CD4-positive, CD25-positive, alpha-beta regulatory T cell (primary cell): Measurements from ENCODE around the gene ZSCAN25. TPM values are rescaled to one million over a fixed set of nuclear protein-coding genes. Genes with fewer than 3 reads are reported as not detected.

ENCODE experiments used
- ATAC-seq, 2 donors: fragments of 150-1000 bp; cut with Tn5 transposase; one replicate each; pipeline ENCODE4 v1.10.0; 2021; ENCODE audit warnings: low read depth in 2 of 2, moderate number of reproducible peaks in 2 of 2, moderate library complexity in 1 of 2
- DNase-seq, 3 donors: peaks; one replicate each; pipeline versions ENCODE4 v3.0.0 to v3.0.0-alpha.2; 2012 to 2022; ENCODE audit warnings: mixed read lengths in 1 of 3
- H3K27ac ChIP-seq: one replicate; pipeline ENCODE4 v1.7.0; 2013; ENCODE audit warnings: mild to moderate bottlenecking, low read length; ENCODE audit not compliant: insufficient read depth, poor library complexity, severe bottlenecking
- H3K27me3 ChIP-seq: one replicate; pipeline ENCODE4 v1.7.0; 2013; ENCODE audit warnings: low read length; ENCODE audit not compliant: control insufficient read depth, insufficient read depth
- H3K36me3 ChIP-seq: one replicate; pipeline ENCODE4 v1.7.0; 2013; ENCODE audit warnings: mild to moderate bottlenecking, low read length, moderate library complexity; ENCODE audit not compliant: control insufficient read depth, insufficient read depth
- H3K4me1 ChIP-seq: 2 replicates; pipeline ENCODE4 v1.7.0; 2013; ENCODE audit warnings: mild to moderate bottlenecking, low read length; ENCODE audit not compliant: insufficient read depth, control insufficient read depth, poor library complexity, severe bottlenecking
- H3K4me3 ChIP-seq: one replicate; pipeline ENCODE4 v1.7.0; 2013; ENCODE audit warnings: low read depth, mild to moderate bottlenecking, low read length, moderate library complexity
- H3K9me3 ChIP-seq, 2 experiments: 1 replicate in 1 of 2; 2 replicates in 1 of 2; pipeline ENCODE4 v1.7.0; 2013; ENCODE audit warnings: low read length in 2 of 2, mild to moderate bottlenecking in 1 of 2, moderate library complexity in 1 of 2; ENCODE audit not compliant: control insufficient read depth in 2 of 2
- H3K27ac Mint-ChIP-seq, 3 donors: one replicate each; pipeline ENCODE4 v1.8.0; 2020 to 2022; ENCODE audit warnings: mild to moderate bottlenecking in 3 of 3, mixed read lengths in 3 of 3, moderate library complexity in 2 of 3
- H3K27me3 Mint-ChIP-seq: one replicate; pipeline ENCODE4 v1.8.0; 2022; ENCODE audit warnings: mild to moderate bottlenecking, mixed read lengths
- H3K36me3 Mint-ChIP-seq: one replicate; pipeline ENCODE4 v1.8.0; 2020; ENCODE audit warnings: mixed read lengths
- H3K4me1 Mint-ChIP-seq, 4 donors: one replicate each; pipeline ENCODE4 v1.8.0; 2020 to 2022; ENCODE audit warnings: mixed read lengths in 4 of 4, mild to moderate bottlenecking in 1 of 4
- H3K4me3 Mint-ChIP-seq, 4 donors: one replicate each; pipeline ENCODE4 v1.8.0; 2020 to 2022; ENCODE audit warnings: mild to moderate bottlenecking in 4 of 4, mixed read lengths in 4 of 4, moderate library complexity in 3 of 4
- H3K9me3 Mint-ChIP-seq, 7 donors: one replicate each; pipeline ENCODE4 v1.8.0; 2020 to 2022; ENCODE audit warnings: mixed read lengths in 7 of 7, mild to moderate bottlenecking in 3 of 7, moderate library complexity in 2 of 7
- polyA plus RNA-seq, 4 donors: library from polyadenylated mRNA; unstranded; fragments of 300-500 nt; fragmentation: Illumina TruSeq; gene quantifications; one replicate each; pipeline ENCODE4 v1.2.3, GENCODE V29; 2021
- total RNA-seq: library from RNA; stranded (reverse); gene quantifications from one replicate; pipeline ENCODE4 v1.2.3, GENCODE V29; 2022

ZSCAN25 gene
- total and polyA plus RNA-seq, 5 donors from 2014 or later: 9.9 to 47.3 (median 14.6) TPM

DNA sequence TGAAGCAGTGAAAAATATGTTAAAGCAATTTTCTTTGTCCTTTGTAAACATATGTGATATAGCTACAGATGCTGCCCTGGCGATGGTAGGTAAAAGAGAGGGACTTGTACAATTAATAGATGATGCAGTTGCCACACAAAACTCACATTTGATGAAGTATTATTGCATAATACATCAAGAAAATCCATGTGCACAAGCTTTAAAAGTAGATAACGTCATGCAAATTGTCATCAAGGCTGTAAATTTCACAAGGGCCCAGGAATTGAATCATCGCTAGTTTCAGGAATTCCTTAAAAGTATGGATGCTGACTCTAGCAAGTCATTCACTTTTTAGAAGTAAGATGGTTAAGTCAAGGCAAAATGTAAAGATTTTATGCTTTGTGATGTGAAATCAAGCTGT, 53.0 kb downstream of the ZSCAN25 start:
- H3K9me3 ChIP-seq: no peaks in the 10 kb centered on the region
- Mint-ChIP-seq H3K27ac (no peak overlapping the region), H3K36me3 (peaks cover 8% of the 10 kb centered on the region), H3K4me1 (peaks cover 3 to 12% (median 8%) of the 10 kb centered on the region in 4 donors), H3K27me3 (no peaks in the 10 kb centered on the region), H3K9me3 (no peaks in the 10 kb centered on the region), H3K4me3 (no peak overlapping the region)
- peaks cover 3% of the 10 kb centered on the region for H3K36me3 ChIP-seq
- H3K27ac ChIP-seq: no peak overlapping the region
- H3K4me3 ChIP-seq: no peak overlapping the region
- no peaks in the 10 kb centered on the region for H3K27me3 ChIP-seq
- ATAC-seq: no peak
- no peak for DNase-seq
- H3K4me1 ChIP-seq: peaks cover 3% of the 10 kb centered on the region

DNA sequence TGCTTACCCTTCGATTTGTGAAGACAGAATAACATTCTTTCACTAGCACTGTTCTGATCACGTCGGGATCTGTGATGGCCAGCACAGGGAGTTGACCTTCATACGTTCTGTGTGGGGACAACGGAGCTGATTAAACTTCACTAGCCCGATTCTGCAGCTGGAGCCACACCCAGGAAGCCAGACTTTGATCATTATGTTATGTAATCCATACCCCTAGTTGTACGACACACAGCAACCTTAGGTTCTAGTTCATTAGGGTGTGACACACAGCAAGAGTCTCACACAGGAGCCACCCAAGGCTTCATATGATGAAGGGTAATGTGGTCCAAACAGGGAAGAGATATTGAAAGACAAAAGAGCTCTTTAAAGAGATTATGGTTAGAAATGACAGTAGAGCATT, 55.8 kb downstream of the ZSCAN25 start:
- no peak overlapping the region for H3K27ac ChIP-seq
- peaks cover 3% of the 10 kb centered on the region for H3K36me3 ChIP-seq
- no peak for DNase-seq
- no peak for ATAC-seq
- Mint-ChIP-seq H3K4me3 (no peak overlapping the region), H3K27me3 (no peaks in the 10 kb centered on the region), H3K4me1 (peaks cover 7 to 30% (median 13%) of the 10 kb centered on the region in 4 donors), H3K36me3 (peaks cover 5% of the 10 kb centered on the region), H3K9me3 (no peaks in the 10 kb centered on the region), H3K27ac (peak overlapping the region in 1 of 3 donors; percentile 39)
- no peaks in the 10 kb centered on the region for H3K9me3 ChIP-seq
- no peaks in the 10 kb centered on the region for H3K27me3 ChIP-seq
- peaks cover 6% of the 10 kb centered on the region for H3K4me1 ChIP-seq
- H3K4me3 ChIP-seq: no peak overlapping the region

GRCh38 chr7:99674995-99675742, 58.4 kb downstream of the ZSCAN25 start:
- DNase-seq (peak in 1 of 3 donors; percentile 19), ATAC-seq (no peak)
- peaks cover 0 to 1% (median 0%) of the 10 kb centered on the region in 7 donors for H3K9me3 Mint-ChIP-seq
- no peaks in the 10 kb centered on the region for H3K27me3 Mint-ChIP-seq
- Histone ChIP-seq H3K36me3 (no peaks in the 10 kb centered on the region), H3K27ac (no peak overlapping the region), H3K27me3 (no peaks in the 10 kb centered on the region), H3K4me3 (no peak overlapping the region), H3K9me3 (no peaks in the 10 kb centered on the region), H3K4me1 (peaks cover 6% of the 10 kb centered on the region)
- peak overlapping the region in 2 of 3 donors; percentile 58 to 81 for H3K27ac Mint-ChIP-seq
- H3K36me3 Mint-ChIP-seq: peaks cover 7% of the 10 kb centered on the region
- peak overlapping the region in 1 of 4 donors; percentile 72 for H3K4me3 Mint-ChIP-seq
- H3K4me1 Mint-ChIP-seq: peaks cover 7 to 30% (median 13%) of the 10 kb centered on the region in 4 donors

- no peak overlapping the region for H3K27ac Mint-ChIP-seq
- DNase-seq: no peak
- no peaks in the 10 kb centered on the region for H3K36me3 ChIP-seq
- no peak overlapping the region for H3K4me3 ChIP-seq
- H3K27me3 ChIP-seq: no peaks in the 10 kb centered on the region
- peaks cover 15% of the 10 kb centered on the region for H3K36me3 Mint-ChIP-seq
- H3K4me3 Mint-ChIP-seq: no peak overlapping the region
- no peaks in the 10 kb centered on the region for H3K9me3 ChIP-seq
- peaks cover 7 to 30% (median 14%) of the 10 kb centered on the region in 4 donors for H3K4me1 Mint-ChIP-seq
- ATAC-seq: no peak
- H3K4me1 ChIP-seq: peaks cover 6% of the 10 kb centered on the region
- H3K27ac ChIP-seq: no peak overlapping the region
- peaks cover 0 to 5% (median 0%) of the 10 kb centered on the region in 7 donors for H3K9me3 Mint-ChIP-seq
- H3K27me3 Mint-ChIP-seq: peaks cover 4% of the 10 kb centered on the region
Measured at GRCh38 chr7:99677013-99677647, 60.4 kb downstream of the ZSCAN25 start.

- H3K9me3 Mint-ChIP-seq: peaks cover 0 to 5% (median 0%) of the 10 kb centered on the region in 7 donors
- Histone ChIP-seq H3K4me1 (peaks cover 6% of the 10 kb centered on the region), H3K4me3 (no peak overlapping the region), H3K27me3 (no peaks in the 10 kb centered on the region), H3K9me3 (no peaks in the 10 kb centered on the region), H3K27ac (no peak overlapping the region), H3K36me3 (no peaks in the 10 kb centered on the region)
- peaks cover 20% of the 10 kb centered on the region for H3K36me3 Mint-ChIP-seq
- no peak overlapping the region for H3K27ac Mint-ChIP-seq
- peaks cover 4% of the 10 kb centered on the region for H3K27me3 Mint-ChIP-seq
- peaks cover 7 to 27% (median 13%) of the 10 kb centered on the region in 4 donors for H3K4me1 Mint-ChIP-seq
- H3K4me3 Mint-ChIP-seq: no peak overlapping the region
- ATAC-seq (no peak), DNase-seq (no peak)
Measured at GRCh38 chr7:99677648-99678045, 60.9 kb downstream of the ZSCAN25 start.

DNA sequence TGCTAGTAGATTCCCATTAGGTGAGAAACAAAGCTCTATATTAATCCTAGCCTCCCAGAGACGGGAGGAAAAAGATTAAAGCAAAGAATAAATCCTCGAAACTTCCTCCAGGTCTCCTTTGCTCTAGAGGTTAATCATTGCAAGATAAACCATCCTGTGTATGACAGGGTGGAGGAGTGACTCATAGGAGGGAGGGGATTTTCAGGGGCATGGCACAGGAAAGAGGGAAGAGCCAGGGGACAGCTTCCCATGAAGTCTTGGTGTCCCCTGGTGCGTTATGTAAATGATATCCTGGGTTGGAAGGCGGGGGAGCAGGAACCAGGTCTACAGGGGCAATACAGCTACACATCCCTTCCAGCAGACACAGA, 62.3 kb downstream of the ZSCAN25 start:
- ATAC-seq (no peak), DNase-seq (no peak)
- H3K4me1 ChIP-seq: peaks cover 6% of the 10 kb centered on the region
- Mint-ChIP-seq H3K27me3 (peaks cover 4% of the 10 kb centered on the region), H3K9me3 (peaks cover 0 to 9% (median 0%) of the 10 kb centered on the region in 7 donors), H3K4me1 (peaks cover 9 to 24% (median 13%) of the 10 kb centered on the region in 4 donors), H3K27ac (no peak overlapping the region), H3K36me3 (peaks cover 22% of the 10 kb centered on the region), H3K4me3 (no peak overlapping the region)
- no peaks in the 10 kb centered on the region for H3K36me3 ChIP-seq
- H3K4me3 ChIP-seq: no peak overlapping the region
- H3K9me3 ChIP-seq: no peaks in the 10 kb centered on the region
- no peaks in the 10 kb centered on the region for H3K27me3 ChIP-seq
- no peak overlapping the region for H3K27ac ChIP-seq

- H3K4me1 ChIP-seq: peaks cover 5% of the 10 kb centered on the region
- no peak for ATAC-seq
- no peaks in the 10 kb centered on the region for H3K9me3 ChIP-seq
- no peak for DNase-seq
- no peak within 1 kb of the TSS for H3K4me3 Mint-ChIP-seq
- no peak within 1 kb of the TSS for H3K27ac ChIP-seq
- H3K9me3 Mint-ChIP-seq: peaks cover 0 to 9% (median 0%) of the 10 kb centered on the region in 7 donors
- H3K27me3 Mint-ChIP-seq: peaks cover 4% of the 10 kb centered on the region
- H3K4me1 Mint-ChIP-seq: peaks cover 7 to 20% (median 11%) of the 10 kb centered on the region in 4 donors
- H3K36me3 ChIP-seq: no peaks in the 10 kb centered on the region
- H3K36me3 Mint-ChIP-seq: peaks cover 22% of the 10 kb centered on the region
- H3K4me3 ChIP-seq: no peak within 1 kb of the TSS
- no peaks in the 10 kb centered on the region for H3K27me3 ChIP-seq
- no peak within 1 kb of the TSS for H3K27ac Mint-ChIP-seq
Measured at GRCh38 chr7:99679400-99680191, 62.9 kb downstream of the ZSCAN25 start, which contains the start of gene CYP3A5. CYP3A5 (minus strand) TSS chr7:99679996; CDS start chr7:99679896, 100 bp downstream.
